H9 (cell line): ENCODE results near the gene DUSP10. TPM values are rescaled to one million over a fixed set of nuclear protein-coding genes. Genes with fewer than 3 reads are reported as not detected.

Experiments used
- DNase-seq: peaks from one replicate; pipeline ENCODE4 v3.0.0-alpha.2; 2017
- H2AFZ ChIP-seq: one replicate; pipeline ENCODE4 v1.6.1; 2013; ENCODE audit warnings: mild to moderate bottlenecking, low read length, control low read depth, moderate library complexity
- H2AK5ac ChIP-seq: 2 replicates; pipeline ENCODE4 v1.6.1; 2013; ENCODE audit warnings: low read length, control low read depth, mixed read lengths; ENCODE audit not compliant: insufficient read length
- H2BK120ac ChIP-seq: one replicate; pipeline ENCODE4 v1.6.1; 2013; ENCODE audit warnings: low read depth, mild to moderate bottlenecking, low read length, control low read depth, inconsistent platforms; ENCODE audit not compliant: poor library complexity, severe bottlenecking
- H2BK12ac ChIP-seq: 2 replicates; pipeline ENCODE4 v1.6.1; 2013; ENCODE audit warnings: low read length, control low read depth, mixed read lengths, low read depth; ENCODE audit not compliant: insufficient read length
- H2BK15ac ChIP-seq: 2 replicates; pipeline ENCODE4 v1.6.1; 2013; ENCODE audit warnings: low read depth, low read length, control low read depth
- H2BK20ac ChIP-seq: one replicate; pipeline ENCODE4 v1.6.1; 2013; ENCODE audit warnings: low read depth, mild to moderate bottlenecking, low read length, control low read depth, inconsistent platforms; ENCODE audit not compliant: poor library complexity, severe bottlenecking
- H2BK5ac ChIP-seq: 2 replicates; pipeline ENCODE4 v1.6.1; 2013; ENCODE audit warnings: low read length, control low read depth, mixed read lengths; ENCODE audit not compliant: insufficient read length
- H3K14ac ChIP-seq: 2 replicates; pipeline ENCODE4 v1.6.1; 2013; ENCODE audit warnings: low read length, control low read depth; ENCODE audit not compliant: insufficient read depth
- H3K18ac ChIP-seq: 2 replicates; pipeline ENCODE4 v1.6.1; 2013; ENCODE audit warnings: low read depth, mild to moderate bottlenecking, mixed read lengths, low read length, control low read depth; ENCODE audit not compliant: insufficient read length
- H3K23ac ChIP-seq: 2 replicates; pipeline ENCODE4 v1.6.1; 2013; ENCODE audit warnings: low read length, control low read depth, mixed read lengths, low read depth; ENCODE audit not compliant: insufficient read length
- H3K23me2 ChIP-seq: 2 replicates; pipeline ENCODE4 v1.6.1; 2013; ENCODE audit warnings: low read depth, mild to moderate bottlenecking, mixed read lengths, low read length, control low read depth; ENCODE audit not compliant: insufficient read length, poor library complexity, severe bottlenecking
- H3K27ac ChIP-seq: 2 replicates; pipeline ENCODE4 v1.5.1; 2013; ENCODE audit warnings: low read length, control low read depth, mixed read lengths, low read depth; ENCODE audit not compliant: insufficient read length
- H3K27me3 ChIP-seq: 2 replicates; pipeline ENCODE4 v1.6.1; 2013; ENCODE audit warnings: low read length, control low read depth, inconsistent platforms; ENCODE audit not compliant: insufficient read depth
- H3K4ac ChIP-seq: 2 replicates; pipeline ENCODE4 v1.6.1; 2013; ENCODE audit warnings: low read depth, mild to moderate bottlenecking, control low read depth, inconsistent platforms, low read length, moderate library complexity
- H3K4me1 ChIP-seq: 2 replicates; pipeline ENCODE4 v1.6.1; 2013; ENCODE audit warnings: low read length, control low read depth, inconsistent platforms; ENCODE audit not compliant: insufficient read depth
- H3K4me2 ChIP-seq: 2 replicates; pipeline ENCODE4 v1.6.1; 2013; ENCODE audit warnings: low read length, control low read depth, mixed read lengths; ENCODE audit not compliant: insufficient read length, insufficient read depth
- H3K56ac ChIP-seq: 2 replicates; pipeline ENCODE4 v1.6.1; 2013; ENCODE audit warnings: low read depth, mild to moderate bottlenecking, mixed read lengths, low read length, control low read depth; ENCODE audit not compliant: insufficient read length
- H3K79me1 ChIP-seq: 2 replicates; pipeline ENCODE4 v1.6.1; 2013; ENCODE audit warnings: low read depth, mild to moderate bottlenecking, moderate library complexity, low read length, control low read depth, inconsistent platforms; ENCODE audit not compliant: insufficient read depth, poor library complexity, severe bottlenecking
- H3K79me2 ChIP-seq: 2 replicates; pipeline ENCODE4 v1.6.1; 2013; ENCODE audit warnings: low read length, control low read depth, inconsistent platforms; ENCODE audit not compliant: insufficient read depth
- H3K9ac ChIP-seq: 2 replicates; pipeline ENCODE4 v1.6.1; 2013; ENCODE audit warnings: low read length, control low read depth, mixed read lengths; ENCODE audit not compliant: insufficient read length; ENCODE audit errors: extremely low read depth
- H3K9me3 ChIP-seq: one replicate; pipeline ENCODE4 v1.6.1; 2013; ENCODE audit warnings: low read depth, low read length, inconsistent platforms; ENCODE audit not compliant: control insufficient read depth
- H3T11ph ChIP-seq: one replicate; pipeline ENCODE4 v1.6.1; 2013; ENCODE audit warnings: mild to moderate bottlenecking, low read length, control low read depth, inconsistent platforms
- H4K20me1 ChIP-seq: one replicate; pipeline ENCODE4 v1.6.1; 2013; ENCODE audit not compliant: control insufficient read depth, insufficient read length, insufficient read depth
- H4K5ac ChIP-seq: 2 replicates; pipeline ENCODE4 v1.6.1; 2013; ENCODE audit warnings: low read depth, mild to moderate bottlenecking, mixed read lengths, low read length, control low read depth; ENCODE audit not compliant: insufficient read length
- H4K8ac ChIP-seq: replicated peaks from 2 replicates; pipeline ENCODE4 v1.6.1; 2013; ENCODE audit warnings: low read length, control low read depth, mixed read lengths, low read depth; ENCODE audit not compliant: insufficient read length
- H4K91ac ChIP-seq: 2 replicates; pipeline ENCODE4 v1.6.1; 2013; ENCODE audit warnings: low read depth, mild to moderate bottlenecking, moderate library complexity, mixed read lengths, low read length, control low read depth; ENCODE audit not compliant: insufficient read length
- H3K27ac Mint-ChIP-seq, 3 experiments: 2 replicates in 2 of 3; 3 replicates in 1 of 3; pipeline ENCODE4 v1.8.0; 2020 to 2021; ENCODE audit warnings: mixed read lengths in 3 of 3, mild to moderate bottlenecking in 1 of 3, moderate library complexity in 1 of 3
- H3K27me3 Mint-ChIP-seq: 2 replicates; pipeline ENCODE4 v1.8.0; 2021; ENCODE audit warnings: low read depth, mild to moderate bottlenecking, moderate library complexity, mixed read lengths
- H3K36me3 Mint-ChIP-seq, 3 experiments: 2 replicates in 2 of 3; 3 replicates in 1 of 3; pipeline ENCODE4 v1.8.0; 2020 to 2021; ENCODE audit warnings: low read depth in 3 of 3, mixed read lengths in 3 of 3; ENCODE audit not compliant: insufficient read depth in 1 of 3
- H3K4me1 Mint-ChIP-seq, 2 experiments: 2 replicates each; pipeline ENCODE4 v1.8.0; 2020; ENCODE audit warnings: mixed read lengths in 2 of 2
- H3K4me3 Mint-ChIP-seq, 2 experiments: 2 replicates in 1 of 2; 3 replicates in 1 of 2; pipeline ENCODE4 v1.8.0; 2020 to 2021; ENCODE audit warnings: mild to moderate bottlenecking in 2 of 2, mixed read lengths in 2 of 2, moderate library complexity in 1 of 2
- H3K9me3 Mint-ChIP-seq, 2 experiments: 2 replicates in 1 of 2; 3 replicates in 1 of 2; pipeline ENCODE4 v1.8.0; 2020; ENCODE audit warnings: mild to moderate bottlenecking in 2 of 2, mixed read lengths in 2 of 2, moderate library complexity in 1 of 2
- CTCF ChIP-seq: fragments of 200-600 bp; sonication (generic); conservative IDR thresholded peaks from 3 replicates; pipeline ENCODE4 v1.8.0; 2021; ENCODE audit warnings: antibody characterized with exemption, mild to moderate bottlenecking
- WGBS: extraction: QIAGEN DNeasy Blood & Tissue Kit; methylation state at CpG from one replicate; pipeline ENCODE4 v1.1.7; 2013; ENCODE audit warnings: missing lambda C conversion rate, low lambda C conversion rate, mixed read lengths; ENCODE audit not compliant: insufficient read length; ENCODE audit errors: extremely low coverage; 5-methylcytosine and 5-hydroxymethylcytosine counted together
- total RNA-seq: library from RNA; stranded (reverse); gene quantifications from 2 replicates; pipeline ENCODE4 v1.2.1, GENCODE V29; 2021

The DUSP10 gene
- total RNA-seq, 1 experiment from 2014 or later: 2.0 TPM

- H2BK120ac ChIP-seq: no peak overlapping the region
- H3K56ac ChIP-seq: no peak overlapping the region
- H3K4me1 ChIP-seq: peaks cover 6% of the 10 kb centered on the region; the same call in 1 of the 2 replicates
- peaks cover 3 to 9% of the 10 kb centered on the region in 2 experiments; a peak in 2 of 5 replicates for H3K9me3 Mint-ChIP-seq
- H3K4me3 Mint-ChIP-seq: no peak overlapping the region
- no peak overlapping the region for H2BK5ac ChIP-seq
- no peak overlapping the region for H3K4ac ChIP-seq
- H4K20me1 ChIP-seq: no peaks in the 10 kb centered on the region
- no peak overlapping the region for H3T11ph ChIP-seq
- H2BK12ac ChIP-seq: no peak overlapping the region
- H3K9me3 ChIP-seq: no peaks in the 10 kb centered on the region
- no CpG with 5 or more reads among the region's 3 CpGs for WGBS
- no peak overlapping the region for H4K5ac ChIP-seq
- no peaks in the 10 kb centered on the region for H3K79me2 ChIP-seq
- no peak for DNase-seq
- H3K23me2 ChIP-seq: no peaks in the 10 kb centered on the region
- H2AK5ac ChIP-seq: no peak overlapping the region
- H2BK20ac ChIP-seq: no peak overlapping the region
- no peak for TF ChIP-seq CTCF
- no peak overlapping the region for H2AFZ ChIP-seq
- peaks cover 38 to 42% of the 10 kb centered on the region in 2 experiments for H3K4me1 Mint-ChIP-seq
- no peak overlapping the region for H3K27ac Mint-ChIP-seq
- H3K4me2 ChIP-seq: no peak overlapping the region
- H3K27me3 Mint-ChIP-seq: peaks cover 4% of the 10 kb centered on the region; the same call in 1 of the 2 replicates
- no peak overlapping the region for H3K27ac ChIP-seq
- H3K14ac ChIP-seq: no peak overlapping the region
- H3K79me1 ChIP-seq: no peaks in the 10 kb centered on the region
- H3K18ac ChIP-seq: no peak overlapping the region
- H3K36me3 Mint-ChIP-seq: peaks cover under 1 to 12% (median 7%) of the 10 kb centered on the region in 3 experiments; a peak in 6 of 7 replicates
- no peak overlapping the region for H3K9ac ChIP-seq
- no peak overlapping the region for H4K91ac ChIP-seq
- H3K23ac ChIP-seq: no peak overlapping the region
- H4K8ac ChIP-seq: no peak overlapping the region
- peaks cover 2% of the 10 kb centered on the region for H3K27me3 ChIP-seq
- no peak overlapping the region for H2BK15ac ChIP-seq
These were observed 30.8 kb downstream of the DUSP10 start for GRCh38 chr1:221711063-221711577.
